ENCODE data around the gene ADAM8. TPM values are rescaled to one million over a fixed set of nuclear protein-coding genes. Genes with fewer than 3 reads are reported as not detected.

The ADAM8 gene
- total RNA-seq, 1 donor from 2014 or later: 35.3 TPM

DNA sequence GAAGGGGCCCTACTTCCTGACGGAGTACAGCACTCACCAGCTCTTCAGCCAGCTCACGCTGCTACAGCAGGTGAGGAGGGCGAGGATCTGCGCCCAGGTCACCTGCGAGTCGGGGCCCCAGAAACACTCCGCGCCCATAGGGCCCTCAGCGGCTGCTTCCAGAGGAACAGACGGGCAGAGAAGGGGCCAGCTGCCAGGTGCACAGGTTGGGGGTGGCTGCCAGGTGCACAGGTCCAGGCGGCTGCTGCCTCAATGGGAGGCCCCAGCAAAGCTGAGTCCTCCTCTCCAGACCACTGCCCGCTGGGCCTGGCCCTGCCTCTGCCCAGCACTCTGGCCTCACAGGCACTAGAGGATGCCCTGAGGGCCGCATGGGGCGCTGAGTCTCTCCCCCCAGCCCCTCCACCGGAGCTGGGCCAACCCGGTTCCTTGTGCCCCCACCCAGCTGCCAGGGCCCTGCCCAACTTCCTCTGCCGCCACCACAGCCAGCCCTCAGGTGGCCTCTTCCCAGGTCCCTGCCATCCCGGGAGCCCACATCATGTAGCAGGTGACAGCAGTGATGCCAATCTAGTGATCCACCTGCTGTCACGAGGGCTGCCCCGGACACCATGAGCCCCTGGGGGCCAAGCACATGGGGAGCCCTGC lies 63.7 kb downstream of the ADAM8 start:
- no peak for DNase-seq (ENCODE audit: low spot score)

Other genes starting within 250 kb of the ADAM8 start
- 0.13 TPM for gene ADGRA1, start 188.9 kb downstream of the ADAM8 start, total RNA-seq
- gene KNDC1, start 116.6 kb downstream of the ADAM8 start, total RNA-seq: 2.2 TPM
- gene UTF1, start 46.7 kb downstream of the ADAM8 start, total RNA-seq: not detected
- gene VENTX, start 39.0 kb downstream of the ADAM8 start, total RNA-seq: 0.81 TPM
- 51.9 TPM for gene TUBGCP2, start 32.0 kb upstream of the ADAM8 start, total RNA-seq
- 37.4 TPM for gene ZNF511, start 32.0 kb upstream of the ADAM8 start, total RNA-seq
- gene CALY, start 60.0 kb upstream of the ADAM8 start, total RNA-seq: not detected
- gene PRAP1, start 70.5 kb upstream of the ADAM8 start, total RNA-seq: not detected
- 20.3 TPM for gene FUOM, start 81.2 kb upstream of the ADAM8 start, total RNA-seq
- 130 TPM for gene ECHS1, start 96.5 kb upstream of the ADAM8 start, total RNA-seq
- gene PAOX, start 102.4 kb upstream of the ADAM8 start, total RNA-seq: 5.2 TPM
- 66.2 TPM for gene MTG1, start 117.3 kb upstream of the ADAM8 start, total RNA-seq
- gene SPRN, start 147.8 kb upstream of the ADAM8 start, total RNA-seq: not detected
- gene SCART1, start 177.1 kb upstream of the ADAM8 start, total RNA-seq: 5.3 TPM

Measured in ureter (tissue), 1 donor.